Measurements from ENCODE around the gene ZNF732.
"Not testable (repeated sequence)": the region's sequence is repeated elsewhere in the genome, so short reads cannot be mapped to it uniquely, and the experiment has no call there.

Gene ZNF732

GRCh38 chr4:253936-254756, 51.1 kb downstream of the ZNF732 start:
- DNase-seq (ENCODE audit: low spot score), result no peak

GRCh38 chr4:252065-252601, 53.1 kb downstream of the ZNF732 start:
- no peak for DNase-seq (ENCODE audit: low spot score)

GRCh38 chr4:244471-244870, 60.8 kb downstream of the ZNF732 start:
- DNase-seq (ENCODE audit: low spot score), result peak; percentile 1

GRCh38 chr4:243426-243825, 61.8 kb downstream of the ZNF732 start:
- DNase-seq (ENCODE audit: low spot score), result no peak

GRCh38 chr4:242121-242848, 63.0 kb downstream of the ZNF732 start:
- peak; percentile 23 for DNase-seq (ENCODE audit: low spot score)

- not testable (repeated sequence) for DNase-seq (ENCODE audit: low spot score)
Measured at GRCh38 chr4:241411-241810, 63.9 kb downstream of the ZNF732 start.

GRCh38 chr4:236028-236427, 69.2 kb downstream of the ZNF732 start:
- DNase-seq (ENCODE audit: low spot score), result no peak

- DNase-seq (ENCODE audit: low spot score), result no peak
Measured at GRCh38 chr4:234178-234577, 71.1 kb downstream of the ZNF732 start.

GRCh38 chr4:223913-224497, 81.3 kb downstream of the ZNF732 start:
- no peak for DNase-seq (ENCODE audit: low spot score)

Measured in kidney capillary endothelial cell (primary cell).